SU-DHL-6 (cell line): ENCODE results near the gene ABCF2.

Experiments
- H2AFZ ChIP-seq: fragments of 200-600 bp; sonication (generic); 2 replicates; pipeline ENCODE4 v1.6.1; 2014; ENCODE audit warnings: low read depth, mild to moderate bottlenecking, moderate library complexity, mixed read lengths, antibody characterized with exemption, low read length; ENCODE audit not compliant: severe bottlenecking
- H3F3A ChIP-seq: fragments of 200-600 bp; shearing (Covaris generic); 2 replicates; pipeline ENCODE4 v1.6.0; 2016; ENCODE audit warnings: antibody characterized with exemption, mild to moderate bottlenecking; ENCODE audit not compliant: insufficient read depth
- H3K27ac ChIP-seq: fragments of 200-600 bp; sonication (generic); 2 replicates; pipeline ENCODE4 v1.5.1; 2016; ENCODE audit warnings: low read depth, mild to moderate bottlenecking, low read length, moderate library complexity, mixed read lengths
- H3K27me3 ChIP-seq: fragments of 200-600 bp; sonication (generic), shearing (Covaris generic); 2 replicates; pipeline ENCODE4 v1.6.0; 2014; ENCODE audit warnings: mild to moderate bottlenecking, low read length
- H3K36me3 ChIP-seq: fragments of 200-600 bp; sonication (generic); 2 replicates; pipeline ENCODE4 v1.6.1; 2014; ENCODE audit warnings: mild to moderate bottlenecking, low read length, mixed read lengths
- H3K4me2 ChIP-seq: fragments of 300-600, 200-600 bp; shearing (Covaris generic), sonication (generic); 2 replicates; pipeline ENCODE4 v1.6.0; 2014; ENCODE audit warnings: low read length, low read depth, mild to moderate bottlenecking; ENCODE audit not compliant: poor library complexity, severe bottlenecking
- H3K4me3 ChIP-seq: fragments of 200-600 bp; sonication (generic); 2 replicates; pipeline ENCODE4 v1.5.1; 2014; ENCODE audit warnings: antibody characterized with exemption, low read length, mild to moderate bottlenecking, mixed read lengths; ENCODE audit not compliant: insufficient read depth, poor library complexity, severe bottlenecking
- H3K79me2 ChIP-seq: fragments of 200-600 bp; sonication (generic); 2 replicates; pipeline ENCODE4 v1.6.1; 2014; ENCODE audit warnings: mild to moderate bottlenecking, low read length, moderate library complexity; ENCODE audit not compliant: insufficient read depth
- H3K9ac ChIP-seq: fragments of 200-600 bp; sonication (generic); 2 replicates; pipeline ENCODE4 v1.7.0; 2014; ENCODE audit warnings: mild to moderate bottlenecking, low read length
- H3K9me2 ChIP-seq: fragments of 200-600 bp; sonication (generic); replicated peaks from 2 replicates; pipeline ENCODE4 v1.6.1; 2014; ENCODE audit warnings: low read length; ENCODE audit not compliant: insufficient read depth
- H3K9me3 ChIP-seq: fragments of 200-600 bp; sonication (generic); 2 replicates; pipeline ENCODE4 v1.6.1; 2014; ENCODE audit warnings: low read length, mixed read lengths; ENCODE audit not compliant: insufficient read depth
- H4K20me1 ChIP-seq: fragments of 200-600 bp; sonication (generic); 2 replicates; pipeline ENCODE4 v1.6.1; 2014; ENCODE audit warnings: low read depth, mild to moderate bottlenecking, antibody characterized with exemption, low read length, moderate library complexity, mixed read lengths
- EZH2phosphoT487 ChIP-seq: fragments of 200-600 bp; sonication (generic), shearing (Covaris generic); conservative IDR thresholded peaks from 2 replicates; pipeline ENCODE4 v1.6.1; 2018; ENCODE audit warnings: mild to moderate bottlenecking, antibody characterized with exemption, low read length, moderate library complexity, mixed read lengths
- TF ChIP-seq, protein P1 (sequence below): fragments of 200-600 bp; sonication (generic); IDR thresholded peaks from one replicate; pipeline ENCODE4 v1.5.1; 2017; ENCODE audit warnings: antibody characterized with exemption, mild to moderate bottlenecking, low read length, moderate library complexity; ENCODE audit not compliant: insufficient read depth, poor library complexity, severe bottlenecking

The ABCF2 gene

DNA sequence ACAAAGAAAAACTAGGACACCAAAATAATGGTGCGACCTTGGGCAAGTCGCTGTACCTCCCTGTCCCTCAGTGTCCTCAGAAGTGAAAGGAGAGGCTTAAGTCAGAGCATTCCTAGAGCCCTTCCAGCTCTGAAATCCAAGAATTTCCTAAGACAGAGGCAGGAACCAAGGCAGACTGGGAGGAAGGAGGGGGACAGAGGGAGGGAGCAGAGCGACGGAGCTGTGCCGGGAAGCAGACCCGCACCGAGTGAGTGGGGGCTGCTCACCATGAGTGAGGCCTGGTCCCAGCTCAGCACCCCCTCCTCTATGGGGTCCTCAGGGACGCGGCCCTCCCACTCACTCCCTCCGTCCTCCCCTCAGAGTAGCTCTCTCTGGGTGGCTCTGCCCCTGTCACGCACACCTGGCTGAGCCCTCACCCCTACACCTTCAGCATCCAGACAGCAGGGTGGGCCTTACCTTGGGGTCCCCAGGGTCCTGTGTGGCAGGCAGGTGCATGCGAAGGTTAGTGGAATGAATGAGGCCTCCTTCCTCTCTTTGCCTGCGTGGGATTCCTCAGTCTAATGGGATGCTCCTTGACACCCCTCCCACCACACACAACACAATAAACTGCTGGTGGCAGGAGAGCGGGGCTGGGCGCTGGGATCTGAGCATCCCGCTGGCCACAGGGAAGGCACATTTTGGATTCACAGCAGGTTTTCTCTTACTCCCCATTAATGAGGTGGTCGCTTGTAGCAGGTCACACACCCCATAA is 26.1 kb upstream of the ABCF2 start:
- no peak overlapping the region for H3K27ac ChIP-seq
- no peak for TF ChIP-seq EZH2phosphoT487
- TF ChIP-seq, protein P1, sequence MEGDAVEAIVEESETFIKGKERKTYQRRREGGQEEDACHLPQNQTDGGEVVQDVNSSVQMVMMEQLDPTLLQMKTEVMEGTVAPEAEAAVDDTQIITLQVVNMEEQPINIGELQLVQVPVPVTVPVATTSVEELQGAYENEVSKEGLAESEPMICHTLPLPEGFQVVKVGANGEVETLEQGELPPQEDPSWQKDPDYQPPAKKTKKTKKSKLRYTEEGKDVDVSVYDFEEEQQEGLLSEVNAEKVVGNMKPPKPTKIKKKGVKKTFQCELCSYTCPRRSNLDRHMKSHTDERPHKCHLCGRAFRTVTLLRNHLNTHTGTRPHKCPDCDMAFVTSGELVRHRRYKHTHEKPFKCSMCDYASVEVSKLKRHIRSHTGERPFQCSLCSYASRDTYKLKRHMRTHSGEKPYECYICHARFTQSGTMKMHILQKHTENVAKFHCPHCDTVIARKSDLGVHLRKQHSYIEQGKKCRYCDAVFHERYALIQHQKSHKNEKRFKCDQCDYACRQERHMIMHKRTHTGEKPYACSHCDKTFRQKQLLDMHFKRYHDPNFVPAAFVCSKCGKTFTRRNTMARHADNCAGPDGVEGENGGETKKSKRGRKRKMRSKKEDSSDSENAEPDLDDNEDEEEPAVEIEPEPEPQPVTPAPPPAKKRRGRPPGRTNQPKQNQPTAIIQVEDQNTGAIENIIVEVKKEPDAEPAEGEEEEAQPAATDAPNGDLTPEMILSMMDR: no peak
- no peaks in the 10 kb centered on the region for H3K79me2 ChIP-seq
- H3K9me3 ChIP-seq: no peaks in the 10 kb centered on the region
- H3K36me3 ChIP-seq: no peaks in the 10 kb centered on the region
- H3K9me2 ChIP-seq: no peaks in the 10 kb centered on the region
- H3K4me3 ChIP-seq: no peak overlapping the region
- no peak overlapping the region for H2AFZ ChIP-seq
- H3K9ac ChIP-seq: no peak overlapping the region
- H4K20me1 ChIP-seq: no peaks in the 10 kb centered on the region
- no peak overlapping the region for H3K4me2 ChIP-seq
- H3K27me3 ChIP-seq: no peaks in the 10 kb centered on the region; the same call in 1 of the 2 replicates
- H3F3A ChIP-seq: no peaks in the 10 kb centered on the region

- no peaks in the 10 kb centered on the region for H3K9me2 ChIP-seq
- H3K36me3 ChIP-seq: no peaks in the 10 kb centered on the region
- H3K9ac ChIP-seq: no peak overlapping the region
- no peak overlapping the region for H3K4me2 ChIP-seq
- H4K20me1 ChIP-seq: no peaks in the 10 kb centered on the region
- H3K27ac ChIP-seq: no peak overlapping the region
- H3F3A ChIP-seq: no peaks in the 10 kb centered on the region
- H3K9me3 ChIP-seq: no peaks in the 10 kb centered on the region
- no peak overlapping the region for H3K4me3 ChIP-seq
- no peak overlapping the region for H2AFZ ChIP-seq
- TF ChIP-seq, protein P1: no peak
- TF ChIP-seq EZH2phosphoT487: no peak
- no peaks in the 10 kb centered on the region for H3K79me2 ChIP-seq
- no peaks in the 10 kb centered on the region; the same call in 1 of the 2 replicates for H3K27me3 ChIP-seq
Measured at GRCh38 chr7:151252561-151252835, 25.5 kb upstream of the ABCF2 start.

- Histone ChIP-seq H3K27ac (no peak overlapping the region), H3K27me3 (no peaks in the 10 kb centered on the region; the same call in 1 of the 2 replicates), H3K4me2 (no peak overlapping the region), H3K79me2 (no peaks in the 10 kb centered on the region), H3F3A (no peaks in the 10 kb centered on the region), H3K36me3 (no peaks in the 10 kb centered on the region), H3K9me3 (no peaks in the 10 kb centered on the region), H2AFZ (no peak overlapping the region), H3K4me3 (no peak overlapping the region), H3K9me2 (no peaks in the 10 kb centered on the region), H4K20me1 (no peaks in the 10 kb centered on the region), H3K9ac (no peak overlapping the region)
- no peak for TF ChIP-seq EZH2phosphoT487
- TF ChIP-seq, protein P1: no peak
Measured at GRCh38 chr7:151251689-151252560, 24.9 kb upstream of the ABCF2 start.
